GM19193 (cell line): ENCODE results near the gene BLACAT1.

Source experiments
- POLR2A ChIP-seq: IDR thresholded peaks from 4 replicates; pipeline ENCODE4 v1.6.1; 2011; ENCODE audit not compliant: insufficient read depth, insufficient read length; ENCODE audit errors: extremely low read depth

Gene BLACAT1

DNA sequence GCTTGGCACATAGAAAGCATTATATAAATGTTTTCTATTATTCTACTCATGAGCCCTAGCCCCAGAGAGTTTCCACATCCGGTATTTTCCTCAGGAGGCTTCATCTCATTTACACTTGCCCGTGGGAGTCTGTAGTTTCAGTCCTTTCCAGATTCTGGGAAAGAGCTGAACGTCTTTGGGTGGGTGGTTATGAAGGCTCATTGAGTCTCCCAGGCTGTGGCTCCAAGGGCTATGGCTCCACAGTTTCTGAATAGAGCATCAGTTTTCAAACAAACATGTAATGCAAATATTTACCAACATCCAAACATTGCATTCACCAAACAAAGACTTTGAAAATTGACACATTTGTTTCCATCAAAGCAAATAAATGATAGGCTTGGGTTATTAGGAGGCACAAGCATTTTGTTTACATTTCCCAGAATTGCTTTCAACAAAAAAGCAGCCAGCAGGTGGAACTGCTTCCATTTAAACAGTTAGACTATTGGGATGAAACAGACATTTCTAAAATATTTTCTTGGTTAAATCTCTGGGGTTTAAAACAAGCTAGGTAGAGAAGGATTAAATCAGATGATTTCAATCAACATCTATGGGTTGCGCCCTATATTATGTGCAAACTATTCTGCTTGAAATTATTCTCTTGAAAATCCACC is 32.7 kb downstream of the BLACAT1 start:
- TF ChIP-seq POLR2A, result no peak

DNA sequence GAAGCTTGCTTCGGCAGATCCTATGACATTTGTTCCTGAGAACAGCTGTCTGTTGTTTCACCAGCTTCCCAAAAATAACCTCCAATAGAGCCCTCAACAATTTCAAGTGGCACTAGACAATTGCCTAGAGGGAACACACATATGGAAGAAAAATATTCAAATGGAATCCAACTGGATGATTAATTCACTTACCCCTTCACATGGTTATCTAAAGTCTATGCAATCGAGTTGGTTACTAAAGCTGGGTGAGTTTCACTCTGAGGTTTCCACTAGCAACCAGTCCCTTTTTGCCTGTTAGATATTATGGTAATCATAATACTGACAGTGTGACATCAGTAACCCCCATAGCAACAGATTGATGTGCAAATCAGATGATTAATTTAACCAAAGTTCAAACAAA is 34.0 kb downstream of the BLACAT1 start, which contains the start of gene LEMD1:
Gene LEMD1, minus strand, starts transcription at position 259 of the 400 bp plus-strand sequence. CDS start 1,520 bp downstream, outside the sequence.
- TF ChIP-seq POLR2A, result no peak

DNA sequence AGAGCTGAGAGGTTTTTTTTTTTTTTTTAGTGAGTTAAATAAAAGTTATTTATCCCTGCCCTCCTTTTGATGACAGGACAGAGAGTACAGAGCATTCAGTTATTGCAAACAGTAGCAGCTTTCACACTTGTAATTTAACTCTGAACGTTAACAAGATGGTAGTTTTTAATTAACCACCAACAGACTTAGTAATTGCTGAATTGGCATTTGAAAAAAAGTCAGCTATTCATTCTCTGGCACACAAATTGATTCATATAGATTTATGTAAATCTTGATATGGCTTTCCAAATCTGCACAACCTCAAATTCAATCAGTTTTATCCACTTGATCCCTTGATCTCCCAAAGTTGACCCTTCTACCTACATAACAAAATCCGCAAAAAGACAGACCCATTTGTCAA is 34.9 kb downstream of the BLACAT1 start:
- TF ChIP-seq POLR2A, result no peak

DNA sequence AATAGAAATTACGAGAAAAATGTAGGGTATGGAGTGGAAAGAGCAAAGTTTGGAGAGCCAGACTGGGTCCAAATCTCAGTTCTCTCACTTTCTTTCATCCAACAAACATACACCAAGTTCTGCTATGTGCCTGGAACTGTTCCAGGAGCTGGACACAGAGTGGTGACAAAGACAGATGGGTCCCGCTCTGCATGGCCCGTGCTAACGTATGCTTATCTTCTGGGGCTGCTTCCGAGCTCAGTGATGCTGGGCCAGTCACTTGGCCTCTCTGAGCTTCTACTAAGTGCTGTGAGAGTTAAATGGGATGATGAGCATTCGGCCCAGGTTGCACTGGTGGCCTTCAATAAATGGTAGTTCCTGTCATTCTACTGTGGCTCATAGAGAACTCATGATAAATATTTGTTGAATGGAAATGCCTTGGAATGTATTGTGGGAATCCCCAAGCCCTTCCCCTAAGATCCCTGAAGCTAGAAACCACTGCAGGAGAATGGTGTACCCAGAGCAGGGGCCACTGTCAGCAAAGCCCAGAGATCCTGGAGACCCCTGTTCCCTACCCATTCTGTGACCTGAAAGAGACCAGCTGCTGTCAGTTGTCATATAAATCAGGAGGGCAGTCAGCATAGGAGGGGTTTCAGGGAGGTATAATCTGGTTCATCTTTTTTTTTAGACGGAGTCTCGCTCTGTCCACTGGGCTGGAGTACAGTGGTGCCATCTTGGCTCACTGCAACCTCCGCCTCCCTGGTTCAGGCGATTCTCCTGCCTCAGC is 37.8 kb downstream of the BLACAT1 start:
- TF ChIP-seq POLR2A, result no peak

DNA sequence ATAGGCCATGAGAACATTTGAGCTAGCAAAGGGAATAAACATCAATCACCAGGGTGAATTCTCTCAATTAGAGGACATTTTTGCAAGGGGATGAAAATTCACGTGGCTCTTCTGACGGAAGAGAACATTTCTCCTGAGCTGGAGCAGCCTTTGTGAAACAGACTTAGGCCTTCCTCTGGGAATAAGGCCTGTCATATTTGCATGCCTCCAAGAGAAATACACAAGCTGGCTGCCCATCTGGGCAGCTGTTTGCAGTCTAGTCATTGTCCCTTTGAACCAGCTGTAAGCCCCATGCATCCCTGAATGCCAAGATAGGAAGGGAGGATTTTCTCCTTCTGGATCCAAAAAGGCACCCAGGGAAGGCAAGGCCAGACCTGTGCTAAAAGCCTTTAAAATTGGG is 39.5 kb downstream of the BLACAT1 start:
- TF ChIP-seq POLR2A, result no peak

DNA sequence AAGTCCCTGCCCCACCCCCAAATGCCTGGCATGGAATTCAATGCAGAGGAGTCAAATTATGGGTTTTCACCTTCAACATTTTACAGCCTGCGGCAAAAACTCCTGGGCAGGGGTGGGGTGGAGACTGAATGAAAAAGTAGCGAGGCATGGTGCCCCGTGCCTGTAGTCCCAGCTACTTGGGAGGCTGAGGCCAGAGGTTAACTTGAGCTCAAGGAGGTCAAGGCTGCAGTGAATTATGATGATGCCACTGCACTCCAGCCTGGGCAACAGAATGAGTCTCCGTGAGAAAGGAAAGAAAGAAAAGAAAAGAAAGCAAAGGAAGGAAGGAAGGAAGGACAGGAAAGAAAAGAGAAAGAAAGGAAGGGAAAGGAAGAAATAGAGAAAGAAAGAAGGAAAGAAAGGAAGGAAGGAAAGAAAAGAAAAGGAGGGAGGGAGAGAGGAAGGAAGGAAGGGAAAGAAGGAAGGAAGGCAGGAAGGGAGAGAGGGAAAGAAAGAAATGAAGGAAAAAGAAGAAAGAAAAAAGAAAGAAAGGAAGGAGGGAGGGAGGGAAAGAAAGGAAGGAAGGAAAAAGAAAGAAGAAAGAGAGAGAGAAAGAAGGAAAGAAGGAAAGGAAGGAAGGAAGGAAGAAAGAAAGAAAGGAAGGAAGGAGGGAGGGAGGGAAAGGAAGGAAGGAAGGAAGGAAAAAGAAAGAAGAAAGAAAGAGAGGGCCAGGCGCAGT is 45.1 kb downstream of the BLACAT1 start:
- no peak for TF ChIP-seq POLR2A

DNA sequence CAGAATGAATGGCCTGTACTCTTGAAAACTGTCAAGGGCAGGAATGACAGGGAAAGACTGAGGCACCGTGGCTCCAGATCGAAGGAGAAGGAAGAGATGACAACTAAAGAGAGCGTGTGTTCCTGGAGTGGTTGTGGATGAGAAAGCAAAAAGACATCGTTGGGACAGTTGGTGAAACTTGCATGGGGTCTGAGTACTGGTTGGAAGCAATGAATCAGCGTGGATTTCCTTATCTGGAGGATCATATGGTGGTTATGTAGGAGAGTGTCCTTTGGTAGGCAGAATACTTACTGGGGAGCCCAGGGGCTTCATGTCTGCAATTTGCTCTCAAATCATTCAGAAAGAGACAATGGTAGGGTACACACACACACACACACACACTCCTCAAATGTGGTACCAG is 47.9 kb downstream of the BLACAT1 start:
- TF ChIP-seq POLR2A, result no peak
